GM12878 (cell line): Measurements from ENCODE around the gene PIP5KL1. TPM values are rescaled to one million over a fixed set of nuclear protein-coding genes. Genes with fewer than 3 reads are reported as not detected.
A peak's percentile ranks its signal among the peaks of the same experiment; 100 is the strongest.

Experiments used
- CREM ChIP-seq: IDR thresholded peaks from 2 replicates; pipeline ENCODE4 v1.6.1; 2014; ENCODE audit warnings: antibody characterized with exemption, low read depth
- HSF1 ChIP-seq: fragments of 150-350 bp; IDR thresholded peaks from 2 replicates; pipeline ENCODE4 v1.6.1; 2014; ENCODE audit warnings: mild to moderate bottlenecking, low read depth, low read length
- PKNOX1 ChIP-seq: fragments of 450-650 bp; IDR thresholded peaks from 2 replicates; pipeline ENCODE4 v1.6.1; 2016; ENCODE audit warnings: mild to moderate bottlenecking
- RAD21 ChIP-seq: IDR thresholded peaks from 2 replicates; pipeline ENCODE4 v1.6.1; 2011; ENCODE audit warnings: mild to moderate bottlenecking, low read depth, low read length, moderate library complexity; ENCODE audit not compliant: insufficient read depth
- RAD51 ChIP-seq: fragments of 450-650 bp; IDR thresholded peaks from 2 replicates; pipeline ENCODE4 v1.6.1; 2016; ENCODE audit warnings: moderate library complexity, mild to moderate bottlenecking, inconsistent platforms
- RELA ChIP-seq: fragments of 450-650 bp; IDR thresholded peaks from 2 replicates; pipeline ENCODE4 v1.8.0; 2014; ENCODE audit warnings: borderline replicate concordance; ENCODE audit not compliant: partially characterized antibody
- SMC3 ChIP-seq: IDR thresholded peaks from 2 replicates; pipeline ENCODE4 v1.6.1; 2011; ENCODE audit warnings: low read length, improper control_type of control experiment, borderline replicate concordance
- TCF12 ChIP-seq: IDR thresholded peaks from 2 replicates; pipeline ENCODE4 v1.6.1; 2011; ENCODE audit warnings: low read depth, mild to moderate bottlenecking, low read length
- YBX1 ChIP-seq: fragments of 450-650 bp; IDR thresholded peaks from 2 replicates; pipeline ENCODE4 v1.6.1; 2016; ENCODE audit warnings: antibody characterized with exemption
- ZNF384 ChIP-seq: IDR thresholded peaks from 2 replicates; pipeline ENCODE4 v1.6.1; 2012; ENCODE audit warnings: low read depth, mild to moderate bottlenecking, low read length, improper control_type of control experiment, borderline replicate concordance
- polyA plus RNA-seq, 11 experiments: library from polyadenylated mRNA; depleted of rRNA in 4 of 11; unstranded in 6 of 11; stranded (reverse) in 5 of 11; fragments of >200 nt; fragmentation: Nextera tagmentation in 4 of 11; fragmentation: Illumina TruSeq in 1 of 11; extraction: Ambion mirVana in 4 of 11; extraction: Trizol in 1 of 11; gene quantifications; 1 replicate in 1 of 11; 2 replicates in 10 of 11; pipeline versions ENCODE4 v1.2.1 to v1.2.3, GENCODE V29; 2011 to 2016; ENCODE audit warnings: inconsistent platforms in 2 of 11, missing spikeins in 2 of 11, low read depth in 1 of 11
- total RNA-seq, 4 experiments: library from RNA; depleted of rRNA in 3 of 4; stranded (reverse); fragments of >200 nt in 3 of 4; fragmentation: Illumina TruSeq in 1 of 4; extraction: Trizol in 1 of 4; gene quantifications; 2 replicates each; pipeline versions ENCODE4 v1.2.1 to v1.2.3, GENCODE V29; 2013 to 2021
- TF ChIP-seq, protein P1 (sequence below): IDR thresholded peaks from 2 replicates; pipeline ENCODE4 v1.6.1; 2011; ENCODE audit warnings: borderline replicate concordance, low read depth, mild to moderate bottlenecking, moderate library complexity, mixed read lengths, low read length; ENCODE audit not compliant: insufficient read depth; ENCODE audit errors: extremely low read length

Gene PIP5KL1
- total and polyA plus RNA-seq, 10 of the 15 experiments (the other 5 are each of a cell fraction or from before 2014, with no cell fraction given) = 0.04 to 0.67 (median 0.43) TPM; not detected in 2

- TF ChIP-seq PKNOX1 (no peak), SMC3 (peak; percentile 77), ZNF384 (no peak), RAD21 (peak; percentile 91), TCF12 (0 out of 2 replicates have a peak, but pooled peaks have one; percentile 30), CREM (no peak), RELA (no peak), RAD51 (no peak), HSF1 (no peak), YBX1 (no peak)
- TF ChIP-seq, protein P1, sequence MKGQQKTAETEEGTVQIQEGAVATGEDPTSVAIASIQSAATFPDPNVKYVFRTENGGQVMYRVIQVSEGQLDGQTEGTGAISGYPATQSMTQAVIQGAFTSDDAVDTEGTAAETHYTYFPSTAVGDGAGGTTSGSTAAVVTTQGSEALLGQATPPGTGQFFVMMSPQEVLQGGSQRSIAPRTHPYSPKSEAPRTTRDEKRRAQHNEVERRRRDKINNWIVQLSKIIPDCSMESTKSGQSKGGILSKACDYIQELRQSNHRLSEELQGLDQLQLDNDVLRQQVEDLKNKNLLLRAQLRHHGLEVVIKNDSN = no peak
Observed at GRCh38 chr9:127943731-127944144, 13.2 kb upstream of the PIP5KL1 start (continued).
